ENCODE results near the gene NNAT.

Gene NNAT

GRCh38 chr20:37529214-37529967 lies 8.3 kb downstream of the NNAT start:
- Histone ChIP-seq H4K20me1 (ENCODE audit: insufficient read depth) (no peaks in the 10 kb centered on the region), H3K9ac (no peak overlapping the region), H3K27me3 (ENCODE audit: insufficient read depth, low read depth) (no peaks in the 10 kb centered on the region), H3K36me3 (ENCODE audit: insufficient read depth) (no peaks in the 10 kb centered on the region), H3K4me1 (ENCODE audit: low read depth, poor library complexity, severe bottlenecking) (peaks cover 36% of the 10 kb centered on the region), H3K4me2 (no peak overlapping the region), H3K79me2 (ENCODE audit: insufficient read depth, low read depth) (peaks cover 31% of the 10 kb centered on the region), H2AFZ (ENCODE audit: low read depth) (no peak overlapping the region), H3K4me3 (IDR thresholded peaks at IDR 0.05; ENCODE audit: insufficient read depth, low read depth, low read length) (no peak overlapping the region), H3K27ac (no peak overlapping the region)
- no peak for TF ChIP-seq CTCF (conservative IDR thresholded peaks at IDR 0.05; ENCODE audit: low read depth, low read length)

GRCh38 chr20:37529968-37530600 lies 9.0 kb downstream of the NNAT start:
- Histone ChIP-seq H4K20me1 (ENCODE audit: insufficient read depth) (no peaks in the 10 kb centered on the region), H3K4me1 (ENCODE audit: low read depth, poor library complexity, severe bottlenecking) (peaks cover 34% of the 10 kb centered on the region), H3K36me3 (ENCODE audit: insufficient read depth) (no peaks in the 10 kb centered on the region), H3K4me3 (IDR thresholded peaks at IDR 0.05; ENCODE audit: insufficient read depth, low read depth, low read length) (no peak overlapping the region), H3K27ac (no peak overlapping the region), H2AFZ (ENCODE audit: low read depth) (no peak overlapping the region), H3K79me2 (ENCODE audit: insufficient read depth, low read depth) (peaks cover 26% of the 10 kb centered on the region), H3K4me2 (no peak overlapping the region), H3K27me3 (ENCODE audit: insufficient read depth, low read depth) (no peaks in the 10 kb centered on the region), H3K9ac (no peak overlapping the region)
- TF ChIP-seq CTCF (conservative IDR thresholded peaks at IDR 0.05; ENCODE audit: low read depth, low read length): no peak

- H3K4me1 ChIP-seq (ENCODE audit: low read depth, poor library complexity, severe bottlenecking): peaks cover 34% of the 10 kb centered on the region
- no peaks in the 10 kb centered on the region for H3K27me3 ChIP-seq (ENCODE audit: insufficient read depth, low read depth)
- no peak overlapping the region for H3K4me3 ChIP-seq (IDR thresholded peaks at IDR 0.05; ENCODE audit: insufficient read depth, low read depth, low read length)
- H3K27ac ChIP-seq: no peak overlapping the region
- no peaks in the 10 kb centered on the region for H4K20me1 ChIP-seq (ENCODE audit: insufficient read depth)
- no peak for TF ChIP-seq CTCF (conservative IDR thresholded peaks at IDR 0.05; ENCODE audit: low read depth, low read length)
- no peak overlapping the region for H2AFZ ChIP-seq (ENCODE audit: low read depth)
- H3K9ac ChIP-seq: no peak overlapping the region
- peaks cover 20% of the 10 kb centered on the region for H3K79me2 ChIP-seq (ENCODE audit: insufficient read depth, low read depth)
- no peaks in the 10 kb centered on the region for H3K36me3 ChIP-seq (ENCODE audit: insufficient read depth)
- H3K4me2 ChIP-seq: no peak overlapping the region
Observed at GRCh38 chr20:37530696-37531095, 9.6 kb downstream of the NNAT start.

- H3K4me1 ChIP-seq (ENCODE audit: low read depth, poor library complexity, severe bottlenecking): peaks cover 25% of the 10 kb centered on the region
- H4K20me1 ChIP-seq (ENCODE audit: insufficient read depth): no peaks in the 10 kb centered on the region
- no peak overlapping the region for H2AFZ ChIP-seq (ENCODE audit: low read depth)
- H3K4me3 ChIP-seq (IDR thresholded peaks at IDR 0.05; ENCODE audit: insufficient read depth, low read depth, low read length): no peak overlapping the region
- no peak overlapping the region for H3K9ac ChIP-seq
- no peaks in the 10 kb centered on the region for H3K36me3 ChIP-seq (ENCODE audit: insufficient read depth)
- H3K4me2 ChIP-seq: no peak overlapping the region
- no peaks in the 10 kb centered on the region for H3K27me3 ChIP-seq (ENCODE audit: insufficient read depth, low read depth)
- H3K79me2 ChIP-seq (ENCODE audit: insufficient read depth, low read depth): peaks cover 8% of the 10 kb centered on the region
- no peak overlapping the region for H3K27ac ChIP-seq
- TF ChIP-seq CTCF (conservative IDR thresholded peaks at IDR 0.05; ENCODE audit: low read depth, low read length): no peak
Observed at GRCh38 chr20:37531856-37532255, 10.8 kb downstream of the NNAT start.
